G401.6 (cell line): ENCODE results near the gene AGBL1.

ENCODE experiments used
- FAIRE-seq: peaks from 2 replicates; lab custom pipeline; 2012; peaks lifted over from hg19 to GRCh38; lab: Jason Lieb, UNC

The AGBL1 gene

DNA sequence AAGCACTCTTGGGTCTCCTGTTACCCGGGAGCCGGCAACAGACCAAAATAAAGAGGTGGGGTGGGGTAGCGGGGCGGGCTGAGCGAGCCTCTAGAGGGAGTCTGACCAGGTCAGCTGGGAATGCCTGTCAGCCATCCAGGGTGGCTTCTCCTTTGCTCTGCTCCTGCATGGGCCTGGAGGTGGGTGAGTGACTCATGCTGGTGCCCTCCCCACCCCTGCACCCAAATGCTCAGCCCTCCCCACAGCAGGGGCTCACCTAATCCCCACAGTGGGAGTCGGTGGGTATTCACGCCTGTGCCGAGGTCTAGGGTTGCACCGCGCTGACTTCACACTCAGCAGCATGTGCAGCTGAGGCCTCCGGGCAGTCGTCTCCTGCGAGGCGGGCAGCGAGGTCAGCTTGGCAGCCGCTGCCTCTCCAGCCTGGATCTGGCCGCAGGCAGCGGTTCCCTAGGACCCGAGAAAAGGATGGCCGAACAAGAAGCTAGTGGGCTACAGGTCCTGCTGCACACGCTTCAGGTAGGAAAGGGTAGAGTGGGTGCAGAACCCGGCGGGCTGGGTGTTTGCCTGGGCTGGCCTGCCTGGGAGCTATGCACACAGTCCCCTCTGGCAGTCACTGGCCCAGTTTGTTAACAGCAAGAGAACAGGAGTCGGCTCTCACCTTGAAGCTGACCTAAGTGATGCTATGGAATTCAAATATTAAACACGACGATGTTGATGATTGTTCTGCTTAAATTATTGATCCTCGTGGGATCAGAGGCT lies at the start of gene AGBL1:
Gene AGBL1, plus strand, starts transcription at position 364 of the 759 bp plus-strand sequence.
- no peak for FAIRE-seq

GRCh38 chr15:86034904-86035303 lies 44.8 kb upstream of the AGBL1 start:
- no peak for FAIRE-seq

DNA sequence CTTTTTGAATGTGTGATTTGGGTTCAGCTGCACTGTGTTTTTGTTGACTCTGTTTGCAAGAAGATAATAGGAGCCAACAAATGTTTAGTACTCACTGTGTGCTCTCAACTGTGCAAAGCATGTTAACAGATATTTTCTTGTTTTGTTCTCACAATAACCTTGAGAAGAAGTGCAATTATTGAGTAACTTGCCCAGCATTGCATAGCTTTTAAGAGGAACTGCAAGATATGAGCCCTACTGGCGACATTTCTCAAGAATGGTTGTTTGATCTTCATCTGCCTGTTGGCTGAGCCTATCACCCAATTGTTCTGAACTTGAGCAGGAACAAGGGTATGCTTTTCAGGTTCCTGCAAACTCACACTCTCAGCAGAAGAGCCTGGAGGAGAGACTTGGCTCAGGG lies 43.4 kb upstream of the AGBL1 start:
- no peak for FAIRE-seq

DNA sequence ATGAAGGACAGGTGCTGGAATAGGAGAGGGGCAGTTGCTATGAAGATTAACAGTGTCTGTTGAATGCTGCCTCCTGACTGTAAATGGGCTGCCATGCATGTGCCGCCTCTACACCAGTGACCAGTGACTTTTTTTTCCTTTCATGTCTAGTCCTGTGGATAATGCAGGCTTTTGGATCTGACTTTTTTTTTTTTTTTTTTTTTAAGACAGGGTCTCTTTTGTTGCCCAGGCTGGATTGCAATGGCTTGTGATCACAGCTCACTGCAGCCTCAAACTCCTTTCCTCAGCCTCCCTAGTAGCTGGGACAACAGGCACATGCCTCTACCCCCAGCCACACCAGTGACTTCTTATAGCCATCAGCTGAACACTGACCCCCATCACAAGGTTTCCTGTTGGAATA lies 41.2 kb upstream of the AGBL1 start:
- no peak for FAIRE-seq

DNA sequence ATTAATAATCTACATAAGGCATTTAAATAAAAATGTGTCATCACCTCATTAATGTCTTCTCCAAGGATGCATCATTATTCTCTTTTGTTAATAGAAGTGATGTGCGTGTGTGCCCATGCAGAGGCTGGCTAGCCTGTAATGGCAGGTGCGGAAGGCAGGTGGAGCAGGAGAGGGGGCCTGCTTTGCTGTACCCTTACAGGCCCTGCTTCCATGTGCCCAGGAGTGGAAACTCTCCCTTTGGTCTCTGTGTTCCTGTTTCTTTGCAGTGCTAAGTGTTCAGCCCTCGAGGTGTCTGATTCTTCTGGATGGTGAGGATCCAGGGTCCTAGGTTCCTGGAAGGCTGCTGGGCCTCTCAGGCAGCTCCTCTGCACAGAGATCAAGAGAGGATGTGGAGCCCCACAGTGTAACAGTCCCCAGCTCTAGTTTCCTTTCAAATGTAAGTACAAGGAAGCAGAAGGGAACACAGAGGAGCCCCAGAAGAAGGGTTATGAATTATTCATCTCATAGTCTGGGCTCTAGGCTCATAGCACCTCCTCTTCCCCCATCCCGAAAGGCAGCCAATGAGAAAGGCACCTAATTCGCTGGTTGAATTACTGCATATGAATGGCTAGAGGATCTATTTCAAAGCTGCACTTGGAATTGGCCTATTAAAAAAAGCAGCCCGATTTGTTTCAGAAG lies 39.2 kb upstream of the AGBL1 start:
- no peak for FAIRE-seq

- no peak for FAIRE-seq
Observed at GRCh38 chr15:86041399-86041798, 38.3 kb upstream of the AGBL1 start.

DNA sequence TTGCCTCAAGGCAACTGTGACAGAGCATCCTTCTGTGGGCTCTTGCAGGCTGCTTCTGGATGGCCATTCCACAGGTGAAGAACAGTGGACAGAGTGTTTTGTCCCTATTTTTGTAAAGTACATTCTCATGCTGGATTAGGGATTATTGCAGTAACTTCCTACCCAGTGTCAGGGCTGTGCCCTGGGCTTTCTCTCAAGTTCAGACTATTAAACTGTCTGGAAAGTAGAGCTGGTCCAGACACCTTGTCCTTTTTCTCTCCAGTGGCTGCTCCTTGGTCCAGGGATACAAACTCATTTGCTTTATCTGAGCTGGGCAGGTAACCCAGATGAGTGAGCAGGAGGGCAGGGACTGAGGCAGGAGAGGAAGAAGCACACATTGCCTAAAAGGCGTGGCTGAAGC lies 37.4 kb upstream of the AGBL1 start:
- FAIRE-seq: no peak

DNA sequence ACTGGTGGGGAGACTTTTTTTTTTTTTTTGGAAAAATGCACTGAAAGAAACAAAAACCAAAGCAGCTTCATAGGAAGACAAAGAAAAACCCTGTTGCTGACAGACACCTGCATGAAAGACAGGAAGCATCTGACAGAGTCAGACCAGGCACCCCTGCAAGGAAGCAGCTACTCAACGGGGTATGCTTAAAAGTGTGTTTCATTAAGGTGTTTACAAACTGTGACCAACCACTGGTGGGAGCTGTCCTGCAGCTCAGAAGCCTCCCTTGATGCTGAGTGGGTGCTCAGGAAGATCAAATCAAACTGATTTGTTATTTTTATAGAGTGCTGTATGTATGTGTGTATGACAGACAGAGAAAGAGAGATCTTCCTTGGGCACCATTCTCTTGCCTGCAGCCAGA lies 34.7 kb upstream of the AGBL1 start:
- no peak for FAIRE-seq

DNA sequence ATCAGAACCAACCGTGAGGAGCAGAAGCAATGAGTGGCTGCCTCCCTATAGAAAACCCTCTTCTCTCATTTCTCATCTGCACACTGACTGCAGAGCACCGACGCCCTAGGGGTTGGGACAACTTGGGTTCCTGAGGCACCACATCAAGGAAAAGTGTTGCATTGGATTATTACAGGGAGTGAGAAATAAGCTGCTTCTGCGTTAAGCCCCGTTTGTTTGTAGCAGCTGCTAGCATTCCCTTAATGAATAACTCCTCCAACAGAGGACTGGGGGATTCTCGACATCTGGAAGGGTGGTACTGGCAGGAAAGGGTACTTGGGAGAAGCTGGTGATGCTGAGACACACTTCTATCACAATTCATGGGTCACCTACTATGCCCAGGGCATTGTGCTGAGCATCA lies 25.3 kb upstream of the AGBL1 start:
- FAIRE-seq: no peak

DNA sequence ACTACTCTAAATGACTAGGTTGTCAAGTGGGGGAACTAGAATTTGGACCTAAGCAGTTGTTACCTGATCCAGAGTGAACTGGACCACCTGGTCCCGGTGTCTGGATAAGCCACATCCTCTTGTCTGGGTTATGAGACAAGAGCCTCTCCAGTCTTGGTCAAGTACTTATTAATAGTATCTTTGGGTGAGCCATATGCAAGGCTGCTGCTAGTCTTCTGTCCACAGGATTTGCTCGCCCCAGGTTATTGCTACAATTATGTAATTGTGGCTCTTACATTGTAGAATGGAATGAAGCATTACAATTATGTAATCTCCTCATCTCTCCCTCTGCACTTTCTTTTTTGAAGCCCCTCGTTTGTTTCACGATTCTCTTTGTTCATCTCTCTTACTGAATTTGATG lies 24.0 kb upstream of the AGBL1 start:
- no peak for FAIRE-seq

- no peak for FAIRE-seq
Observed at GRCh38 chr15:86059851-86060250, 19.8 kb upstream of the AGBL1 start.

- no peak for FAIRE-seq
Observed at GRCh38 chr15:86060674-86061073, 19.0 kb upstream of the AGBL1 start.

DNA sequence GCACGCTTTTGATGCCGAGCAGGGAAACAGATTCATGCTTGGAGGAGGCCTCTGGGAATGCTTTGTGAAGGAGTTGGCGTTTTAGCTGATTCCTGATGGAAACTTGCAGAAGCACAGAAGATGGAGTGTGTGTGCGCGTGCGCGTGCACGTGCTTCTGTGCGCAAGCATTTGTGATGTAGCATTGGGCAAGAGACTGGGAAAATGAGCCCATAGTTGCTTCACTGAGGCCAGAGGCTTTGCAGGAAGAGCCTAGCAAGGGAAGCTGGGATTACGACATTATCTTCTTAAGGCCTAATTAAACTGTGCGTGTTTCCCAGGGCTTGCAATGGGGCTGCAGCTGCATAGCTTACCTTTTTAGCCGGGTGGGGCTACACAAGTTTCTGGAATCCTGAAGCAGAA lies 18.1 kb upstream of the AGBL1 start:
- FAIRE-seq: no peak

DNA sequence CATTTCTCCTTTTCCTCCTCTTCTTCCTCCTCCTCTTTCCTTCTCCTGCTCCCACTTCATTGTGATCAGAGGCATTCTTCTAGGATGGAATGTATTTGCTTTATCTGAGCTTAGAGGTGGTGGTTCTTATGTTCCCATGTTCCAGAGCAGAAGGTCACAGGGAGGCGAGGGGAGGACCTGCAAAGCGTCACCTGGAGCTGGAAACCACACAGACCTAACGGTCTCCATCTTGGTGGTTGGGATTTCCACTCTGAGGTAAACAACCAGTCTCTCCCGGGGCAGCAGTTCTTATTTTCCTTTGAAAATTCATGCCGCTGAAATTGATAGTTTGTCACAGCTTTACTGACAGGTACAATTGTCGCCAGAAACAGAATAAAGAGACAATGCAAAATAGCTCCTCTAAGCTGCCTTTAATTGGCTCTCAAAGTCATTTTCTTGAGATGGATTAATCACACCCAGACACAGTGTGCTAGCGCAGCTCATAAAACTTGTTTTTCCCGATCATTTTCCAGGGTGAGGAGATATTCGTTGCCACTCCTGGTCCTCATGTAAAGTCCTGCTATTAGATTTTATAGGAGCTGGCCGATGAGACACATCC lies 16.9 kb upstream of the AGBL1 start:
- FAIRE-seq: no peak

DNA sequence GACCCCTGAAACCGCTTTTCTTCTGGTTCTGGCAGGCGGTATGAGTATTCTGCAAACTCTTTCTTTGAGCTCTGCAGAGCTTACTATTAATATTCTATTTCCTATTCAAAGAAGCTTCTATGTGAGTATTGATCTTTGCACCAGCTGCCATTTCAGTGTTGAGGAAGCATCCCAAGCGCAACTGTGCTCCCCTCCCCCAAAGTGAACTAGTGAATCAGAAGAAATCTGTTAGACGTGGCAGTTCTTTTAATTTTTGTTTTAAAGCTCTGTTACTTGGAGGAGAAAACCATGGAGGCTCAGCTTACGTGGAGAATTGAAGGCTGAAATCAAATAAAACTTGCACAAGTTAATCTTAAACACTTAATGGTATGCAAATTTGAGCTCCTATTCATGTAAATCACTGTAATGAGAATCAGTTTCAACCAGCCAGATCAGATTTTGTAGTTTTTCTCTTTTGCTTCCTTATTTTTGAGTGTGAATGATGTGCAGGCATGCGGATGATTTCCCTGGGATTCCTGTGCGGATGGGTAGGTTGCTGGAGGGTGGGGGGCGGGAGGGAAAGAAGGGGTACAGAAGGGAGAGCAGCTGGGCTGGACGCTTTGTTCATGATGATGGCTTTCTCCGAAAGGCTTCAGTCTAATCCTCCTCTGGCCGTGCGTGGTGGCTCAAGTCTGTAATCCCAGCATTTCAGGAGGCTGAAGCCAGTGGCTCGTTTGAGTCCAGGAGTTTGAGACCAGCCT lies 16.1 kb upstream of the AGBL1 start:
- no peak for FAIRE-seq

DNA sequence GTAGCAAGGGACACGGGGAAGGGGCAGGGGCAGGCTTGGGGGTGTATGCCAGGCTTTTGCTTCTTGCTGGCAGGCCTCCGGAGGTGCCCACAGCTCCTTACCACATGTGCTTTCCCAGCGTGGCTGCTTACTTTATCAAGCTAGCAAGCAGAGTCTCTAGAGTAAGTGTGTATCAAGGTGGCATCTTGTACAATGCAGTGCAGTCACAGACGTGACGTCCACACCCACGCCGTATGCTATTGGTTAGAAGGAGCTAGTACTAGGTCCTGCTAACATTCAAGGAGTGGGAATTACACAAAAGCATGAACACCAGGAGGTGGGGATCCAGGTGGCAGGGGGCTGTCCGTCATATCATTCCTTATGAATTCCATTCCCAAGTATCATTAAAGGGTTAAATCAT lies 15.3 kb upstream of the AGBL1 start:
- no peak for FAIRE-seq

DNA sequence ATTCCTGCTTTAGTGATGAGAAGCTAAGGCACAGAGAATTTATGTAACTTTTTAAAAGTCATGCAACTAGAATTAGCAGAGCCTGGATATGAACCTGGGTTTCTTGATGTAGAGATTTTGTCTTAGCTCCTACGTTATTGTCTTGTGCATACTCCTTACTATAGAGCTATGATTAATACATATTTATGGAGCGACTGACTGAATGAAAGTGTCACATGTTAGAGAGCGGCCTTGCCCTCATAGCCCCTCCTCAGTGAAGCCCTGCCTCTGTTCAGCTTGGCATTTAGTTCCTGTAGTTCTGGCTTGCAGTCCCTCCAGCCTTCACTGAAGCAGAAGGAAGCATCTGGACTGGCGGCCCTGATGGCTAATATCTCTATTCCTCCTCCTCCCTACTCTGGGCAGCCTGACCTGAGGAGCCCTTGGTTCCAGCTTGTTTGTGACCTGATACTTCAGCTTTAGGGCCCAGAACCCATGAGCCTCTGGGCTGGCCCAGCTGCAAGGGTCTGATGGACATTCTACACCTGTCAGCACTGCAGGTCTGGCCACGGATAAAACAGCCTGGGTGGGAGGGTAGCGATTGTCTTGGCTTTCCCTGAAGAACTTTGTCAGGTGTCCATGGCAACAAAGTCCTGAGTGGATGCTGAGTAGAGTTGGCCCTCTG lies 13.4 kb upstream of the AGBL1 start:
- FAIRE-seq: no peak

- no peak for FAIRE-seq
Observed at GRCh38 chr15:86073281-86073680, 6.4 kb upstream of the AGBL1 start.

DNA sequence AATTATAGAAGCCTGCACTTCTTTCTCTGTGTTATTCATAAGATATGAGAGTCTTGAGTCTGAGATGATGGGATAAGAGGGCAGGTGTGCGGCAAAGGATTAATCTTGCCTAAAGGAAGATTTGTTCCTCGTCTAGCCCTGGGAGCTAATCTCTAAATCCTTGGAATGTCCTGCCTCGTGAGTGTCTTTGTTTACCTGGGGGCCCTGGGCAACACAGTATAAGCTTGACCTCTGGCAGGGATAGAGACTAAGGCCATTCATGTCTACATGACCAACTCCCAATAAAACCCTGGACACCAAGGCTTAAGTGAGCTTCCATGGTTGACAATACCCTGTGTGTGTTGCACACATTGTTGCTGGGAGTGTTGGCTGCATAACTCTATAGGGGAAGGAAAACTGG lies 3.2 kb upstream of the AGBL1 start:
- FAIRE-seq: no peak

DNA sequence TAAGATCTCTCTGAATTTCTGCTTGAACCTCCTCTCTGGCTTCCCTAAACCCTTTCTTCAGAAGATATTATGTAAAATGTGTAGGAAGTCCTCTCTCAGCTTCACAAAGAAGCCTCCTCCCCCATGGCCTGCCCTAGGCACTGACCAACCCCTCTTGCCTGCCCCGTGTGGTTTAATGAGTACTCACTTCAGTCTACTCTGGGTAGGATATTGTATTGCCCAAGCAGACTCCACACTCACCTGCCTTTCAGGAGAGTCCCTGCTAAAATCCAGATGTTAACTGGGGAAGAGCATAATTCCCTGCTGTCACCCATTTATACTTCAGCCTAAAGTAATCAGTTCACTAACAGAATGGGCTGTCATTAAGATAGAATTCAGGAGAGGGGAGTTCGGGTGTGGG lies 2.6 kb upstream of the AGBL1 start:
- FAIRE-seq: no peak

- FAIRE-seq: no peak
Observed at GRCh38 chr15:86080302-86080701, 631 bp downstream of the AGBL1 start.

GRCh38 chr15:86082619-86083380 lies 3.1 kb downstream of the AGBL1 start:
- no peak for FAIRE-seq
